WI38 (cell line): ENCODE results near the gene ZNF14.
"Not testable (repeated sequence)": the region's sequence is repeated elsewhere in the genome, so short reads cannot be mapped to it uniquely, and the experiment has no call there.

Source experiments
- H3K4me3 ChIP-seq: 2 replicates; pipeline ENCODE4 v1.5.1; 2011; ENCODE audit warnings: low read depth, mild to moderate bottlenecking, control low read depth, low read length
- TF ChIP-seq, protein P1 (sequence below): IDR thresholded peaks from 2 replicates; pipeline ENCODE4 v1.5.1; 2012; ENCODE audit warnings: low read depth, mild to moderate bottlenecking, control low read depth, low read length

The ZNF14 gene

DNA sequence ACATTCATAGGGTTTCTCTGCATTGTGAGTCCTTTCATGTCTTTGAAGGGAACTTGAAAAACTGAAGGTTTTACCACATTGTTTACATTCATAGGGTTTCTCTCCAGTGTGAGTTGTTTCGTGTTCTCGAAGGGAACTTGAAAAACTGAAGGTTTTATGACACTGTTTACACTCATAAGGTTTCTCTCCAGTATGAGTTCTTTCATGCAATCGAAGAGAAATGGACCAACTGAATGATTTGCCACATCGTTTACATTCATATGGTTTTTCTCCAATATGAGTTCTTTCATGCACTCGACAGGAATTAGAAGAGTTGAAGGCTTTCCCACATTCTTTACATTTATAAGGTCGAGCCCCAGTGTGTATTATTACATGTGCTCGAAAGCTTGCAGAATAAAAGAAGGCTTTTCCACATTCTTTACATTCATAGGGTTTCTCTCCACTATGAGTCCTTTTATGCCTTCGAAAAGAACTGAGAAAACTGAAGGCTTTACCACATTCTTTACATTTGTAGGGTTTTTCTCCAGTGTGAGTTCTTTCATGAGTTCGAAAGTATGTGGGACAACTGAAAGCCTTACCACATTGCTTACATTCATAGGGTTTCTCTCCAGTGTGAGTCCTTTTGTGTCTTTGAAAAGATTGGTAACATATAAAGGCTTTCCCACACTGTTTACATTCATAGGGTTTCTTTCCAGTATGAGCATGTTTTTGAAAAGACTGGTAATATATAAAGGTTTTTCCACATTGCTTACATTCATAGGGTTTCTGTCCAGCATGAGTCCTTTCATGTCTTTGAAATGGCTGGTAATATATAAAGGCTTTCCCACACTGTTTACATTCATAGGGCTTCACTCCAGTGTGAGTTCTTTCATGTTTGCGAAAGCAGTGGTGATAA lies 20.7 kb downstream of the ZNF14 start:
- TF ChIP-seq, protein P1, sequence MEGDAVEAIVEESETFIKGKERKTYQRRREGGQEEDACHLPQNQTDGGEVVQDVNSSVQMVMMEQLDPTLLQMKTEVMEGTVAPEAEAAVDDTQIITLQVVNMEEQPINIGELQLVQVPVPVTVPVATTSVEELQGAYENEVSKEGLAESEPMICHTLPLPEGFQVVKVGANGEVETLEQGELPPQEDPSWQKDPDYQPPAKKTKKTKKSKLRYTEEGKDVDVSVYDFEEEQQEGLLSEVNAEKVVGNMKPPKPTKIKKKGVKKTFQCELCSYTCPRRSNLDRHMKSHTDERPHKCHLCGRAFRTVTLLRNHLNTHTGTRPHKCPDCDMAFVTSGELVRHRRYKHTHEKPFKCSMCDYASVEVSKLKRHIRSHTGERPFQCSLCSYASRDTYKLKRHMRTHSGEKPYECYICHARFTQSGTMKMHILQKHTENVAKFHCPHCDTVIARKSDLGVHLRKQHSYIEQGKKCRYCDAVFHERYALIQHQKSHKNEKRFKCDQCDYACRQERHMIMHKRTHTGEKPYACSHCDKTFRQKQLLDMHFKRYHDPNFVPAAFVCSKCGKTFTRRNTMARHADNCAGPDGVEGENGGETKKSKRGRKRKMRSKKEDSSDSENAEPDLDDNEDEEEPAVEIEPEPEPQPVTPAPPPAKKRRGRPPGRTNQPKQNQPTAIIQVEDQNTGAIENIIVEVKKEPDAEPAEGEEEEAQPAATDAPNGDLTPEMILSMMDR, result no peak

DNA sequence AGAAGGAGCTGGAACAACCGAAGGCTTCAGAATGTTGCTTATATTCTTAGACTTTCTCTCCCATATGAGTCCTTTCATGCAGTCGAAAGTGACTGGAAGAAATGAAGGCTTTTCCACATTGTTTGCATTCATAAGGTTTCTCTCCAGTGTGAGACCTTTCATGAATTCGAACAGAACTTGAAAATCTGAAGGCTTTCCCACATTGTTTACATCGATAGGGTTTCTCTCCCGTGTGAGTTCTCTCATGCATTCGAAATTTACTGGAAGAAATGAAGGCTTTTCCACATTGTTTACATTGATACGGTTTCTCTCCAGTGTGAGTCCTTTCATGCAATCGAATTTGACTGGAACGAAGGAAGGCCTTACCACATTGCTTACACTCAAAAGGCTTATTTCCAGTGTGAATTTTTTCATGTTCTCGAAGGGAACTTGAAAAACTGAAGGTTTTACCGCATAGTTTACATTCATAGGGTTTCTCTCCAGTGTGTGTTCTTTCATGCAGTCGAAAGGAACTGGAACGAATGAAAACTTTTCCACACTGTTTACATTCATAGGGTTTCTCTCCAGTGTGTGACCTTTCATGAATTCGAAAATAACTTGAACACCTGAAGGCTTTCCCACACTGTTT lies 21.5 kb downstream of the ZNF14 start:
- H3K4me3 ChIP-seq, result no peak overlapping the region
- TF ChIP-seq, protein P1, result no peak

More for the DNA sequence above, 20.7 kb downstream of the ZNF14 start:
- H3K4me3 ChIP-seq, result no peak overlapping the region

GRCh38 chr19:19710506-19710905 lies 22.4 kb downstream of the ZNF14 start:
- TF ChIP-seq, protein P1, result no peak
- H3K4me3 ChIP-seq, result no peak overlapping the region

DNA sequence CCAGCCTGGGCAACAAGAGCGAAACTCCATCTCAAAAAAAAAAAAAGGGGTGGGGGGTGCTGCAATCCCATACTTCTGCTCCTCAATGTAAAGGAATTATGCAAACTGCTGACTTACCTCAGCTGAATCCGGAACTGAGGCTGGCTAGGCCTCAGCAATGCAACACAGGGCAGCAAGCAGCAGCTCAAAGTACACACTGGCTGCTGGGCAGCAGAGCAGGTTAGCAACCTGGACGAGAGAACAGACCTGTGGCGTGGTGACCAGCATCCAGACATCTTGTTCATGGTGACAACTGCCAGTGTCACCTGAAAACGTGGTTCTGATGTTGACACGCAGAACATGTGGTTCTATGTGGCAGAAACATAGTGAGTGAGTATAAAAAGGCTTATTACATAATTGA lies 28.1 kb downstream of the ZNF14 start:
- TF ChIP-seq, protein P1, result no peak
- no peak overlapping the region for H3K4me3 ChIP-seq

GRCh38 chr19:19700493-19700892 lies 32.4 kb downstream of the ZNF14 start:
- not testable (repeated sequence) for H3K4me3 ChIP-seq

- H3K4me3 ChIP-seq, result no peak overlapping the region
- TF ChIP-seq, protein P1, result no peak
Measured at GRCh38 chr19:19697589-19697988, 35.3 kb downstream of the ZNF14 start.

DNA sequence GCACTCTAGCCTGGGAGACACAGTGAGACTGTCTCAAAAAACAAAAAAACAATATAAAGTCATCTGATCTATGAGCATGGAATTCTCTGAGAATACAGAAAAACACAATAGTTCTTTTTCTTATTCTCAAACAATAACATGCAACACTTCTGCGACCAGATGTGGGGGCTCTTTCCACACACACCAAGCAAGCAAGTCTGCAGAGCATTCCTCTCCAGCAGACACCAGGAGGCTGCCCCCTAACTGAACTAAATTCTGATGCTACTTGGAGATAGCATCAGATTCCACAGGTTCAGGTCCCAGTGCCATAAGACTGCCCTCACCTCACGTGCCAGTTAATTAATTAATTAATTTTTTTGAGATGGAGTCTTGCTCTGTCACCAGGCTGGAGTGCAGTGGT lies 36.5 kb downstream of the ZNF14 start:
- TF ChIP-seq, protein P1, result no peak
- no peak overlapping the region for H3K4me3 ChIP-seq
